ENCODE measurements around the gene CRTAP. TPM values are rescaled to one million over a fixed set of nuclear protein-coding genes. Genes with fewer than 3 reads are reported as not detected.

The CRTAP gene
- total RNA-seq, 1 experiment from 2014 or later = 104 TPM

DNA sequence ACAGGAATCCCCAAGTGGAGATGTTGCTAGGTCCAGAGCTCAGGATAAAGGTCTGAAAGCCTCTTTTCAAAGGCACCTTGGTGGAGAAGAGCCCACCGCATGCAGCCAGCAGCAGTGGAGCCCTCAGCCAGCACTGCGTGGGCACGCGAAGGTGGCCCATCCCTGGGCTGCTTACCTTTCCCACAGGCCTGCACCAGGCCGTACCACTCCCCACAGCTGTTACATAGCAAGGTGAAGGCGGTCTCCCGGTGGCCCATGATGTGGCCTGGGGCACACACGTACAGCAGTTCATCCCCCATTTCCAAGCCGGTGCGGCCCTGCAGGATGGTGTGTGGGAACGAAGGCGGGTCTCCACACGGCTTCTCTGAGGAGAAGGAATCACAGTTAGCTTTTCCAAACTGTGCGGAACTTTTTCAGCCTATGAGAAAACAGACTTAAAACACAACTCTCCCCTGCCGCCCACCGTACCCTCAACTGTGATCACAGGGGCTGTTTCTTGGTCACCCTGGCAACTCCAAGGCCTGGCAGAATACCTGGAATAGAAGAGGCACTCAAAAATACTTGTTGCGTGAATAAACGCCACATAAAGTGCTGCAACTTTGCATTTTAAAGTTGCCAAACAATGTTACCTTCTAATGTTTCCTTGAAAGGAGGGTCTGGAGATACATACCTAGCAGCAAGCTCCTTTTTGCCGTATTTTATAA is 61.0 kb downstream of the CRTAP start:
- intact Hi-C loops (cut with micrococcal nuclease) = no loop called here
- ChIA-PET CTCF (no interaction called here), RAD21 (ENCODE audit: low non-redundant PET in 1 of 2, low total read pairs in 2 of 2, uncharacterized antibody in 2 of 2, unreplicated experiment in 2 of 2) (no interaction called here), POLR2A (no interaction called here)
- no peaks in the 10 kb centered on the region for H3K9me3 ChIP-seq (ENCODE audit: control insufficient read depth in 1 of 2, insufficient read depth in 1 of 2, low read depth in 1 of 2, low read length in 2 of 2)
- no peaks in the 10 kb centered on the region for H3K79me2 ChIP-seq (ENCODE audit: insufficient read depth, low read length)
- no peaks in the 10 kb centered on the region for H3K27me3 ChIP-seq (ENCODE audit: insufficient read depth, low read length)
- H3K36me3 ChIP-seq (ENCODE audit: control insufficient read depth in 1 of 2, insufficient read depth in 2 of 2, low read length in 2 of 2) = no peaks in the 10 kb centered on the region
- TF ChIP-seq ZFX (IDR thresholded peaks at IDR 0.05) (no peak), ELF1 (IDR thresholded peaks at IDR 0.05; ENCODE audit: borderline replicate concordance, low read depth) (no peak), SIN3A (IDR thresholded peaks at IDR 0.05; ENCODE audit: low read depth) (no peak), POLR2AphosphoS5 (IDR thresholded peaks at IDR 0.05; ENCODE audit: low read depth, low read length) (no peak), EGR1 (IDR thresholded peaks at IDR 0.05; ENCODE audit: low read depth) (no peak), RAD21 (IDR thresholded peaks at IDR 0.05; ENCODE audit: low read depth) (no peak), JUND (IDR thresholded peaks at IDR 0.05) (no peak), POLR2A (IDR thresholded peaks at IDR 0.05; ENCODE audit: borderline replicate concordance, extremely low read depth, insufficient read depth, insufficient read length) (no peak), CEBPB (IDR thresholded peaks at IDR 0.05; ENCODE audit: low read depth) (no peak), CBX3 (IDR thresholded peaks at IDR 0.05; ENCODE audit: low read depth) (no peak), FOSL1 (IDR thresholded peaks at IDR 0.05; ENCODE audit: low read depth) (no peak), SRF (IDR thresholded peaks at IDR 0.05; ENCODE audit: low read depth) (no peak), YY1 (IDR thresholded peaks at IDR 0.05; ENCODE audit: extremely low read depth, insufficient replicate concordance, low read depth, low read length) (no peak), ZNF274 (IDR thresholded peaks at IDR 0.05; ENCODE audit: low read depth, low read length) (no peak), EZH2phosphoT487 (IDR thresholded peaks at IDR 0.05; ENCODE audit: borderline replicate concordance) (no peak), SP1 (IDR thresholded peaks at IDR 0.05; ENCODE audit: low read depth) (no peak)
- TF ChIP-seq, protein P1, sequence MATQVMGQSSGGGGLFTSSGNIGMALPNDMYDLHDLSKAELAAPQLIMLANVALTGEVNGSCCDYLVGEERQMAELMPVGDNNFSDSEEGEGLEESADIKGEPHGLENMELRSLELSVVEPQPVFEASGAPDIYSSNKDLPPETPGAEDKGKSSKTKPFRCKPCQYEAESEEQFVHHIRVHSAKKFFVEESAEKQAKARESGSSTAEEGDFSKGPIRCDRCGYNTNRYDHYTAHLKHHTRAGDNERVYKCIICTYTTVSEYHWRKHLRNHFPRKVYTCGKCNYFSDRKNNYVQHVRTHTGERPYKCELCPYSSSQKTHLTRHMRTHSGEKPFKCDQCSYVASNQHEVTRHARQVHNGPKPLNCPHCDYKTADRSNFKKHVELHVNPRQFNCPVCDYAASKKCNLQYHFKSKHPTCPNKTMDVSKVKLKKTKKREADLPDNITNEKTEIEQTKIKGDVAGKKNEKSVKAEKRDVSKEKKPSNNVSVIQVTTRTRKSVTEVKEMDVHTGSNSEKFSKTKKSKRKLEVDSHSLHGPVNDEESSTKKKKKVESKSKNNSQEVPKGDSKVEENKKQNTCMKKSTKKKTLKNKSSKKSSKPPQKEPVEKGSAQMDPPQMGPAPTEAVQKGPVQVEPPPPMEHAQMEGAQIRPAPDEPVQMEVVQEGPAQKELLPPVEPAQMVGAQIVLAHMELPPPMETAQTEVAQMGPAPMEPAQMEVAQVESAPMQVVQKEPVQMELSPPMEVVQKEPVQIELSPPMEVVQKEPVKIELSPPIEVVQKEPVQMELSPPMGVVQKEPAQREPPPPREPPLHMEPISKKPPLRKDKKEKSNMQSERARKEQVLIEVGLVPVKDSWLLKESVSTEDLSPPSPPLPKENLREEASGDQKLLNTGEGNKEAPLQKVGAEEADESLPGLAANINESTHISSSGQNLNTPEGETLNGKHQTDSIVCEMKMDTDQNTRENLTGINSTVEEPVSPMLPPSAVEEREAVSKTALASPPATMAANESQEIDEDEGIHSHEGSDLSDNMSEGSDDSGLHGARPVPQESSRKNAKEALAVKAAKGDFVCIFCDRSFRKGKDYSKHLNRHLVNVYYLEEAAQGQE (IDR thresholded peaks at IDR 0.05; ENCODE audit: low read depth) = no peak
- TF ChIP-seq, protein P2, sequence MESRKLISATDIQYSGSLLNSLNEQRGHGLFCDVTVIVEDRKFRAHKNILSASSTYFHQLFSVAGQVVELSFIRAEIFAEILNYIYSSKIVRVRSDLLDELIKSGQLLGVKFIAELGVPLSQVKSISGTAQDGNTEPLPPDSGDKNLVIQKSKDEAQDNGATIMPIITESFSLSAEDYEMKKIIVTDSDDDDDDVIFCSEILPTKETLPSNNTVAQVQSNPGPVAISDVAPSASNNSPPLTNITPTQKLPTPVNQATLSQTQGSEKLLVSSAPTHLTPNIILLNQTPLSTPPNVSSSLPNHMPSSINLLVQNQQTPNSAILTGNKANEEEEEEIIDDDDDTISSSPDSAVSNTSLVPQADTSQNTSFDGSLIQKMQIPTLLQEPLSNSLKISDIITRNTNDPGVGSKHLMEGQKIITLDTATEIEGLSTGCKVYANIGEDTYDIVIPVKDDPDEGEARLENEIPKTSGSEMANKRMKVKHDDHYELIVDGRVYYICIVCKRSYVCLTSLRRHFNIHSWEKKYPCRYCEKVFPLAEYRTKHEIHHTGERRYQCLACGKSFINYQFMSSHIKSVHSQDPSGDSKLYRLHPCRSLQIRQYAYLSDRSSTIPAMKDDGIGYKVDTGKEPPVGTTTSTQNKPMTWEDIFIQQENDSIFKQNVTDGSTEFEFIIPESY (IDR thresholded peaks at IDR 0.05; ENCODE audit: extremely low read depth, insufficient replicate concordance, low read length) = no peak
- TF ChIP-seq, protein P3, sequence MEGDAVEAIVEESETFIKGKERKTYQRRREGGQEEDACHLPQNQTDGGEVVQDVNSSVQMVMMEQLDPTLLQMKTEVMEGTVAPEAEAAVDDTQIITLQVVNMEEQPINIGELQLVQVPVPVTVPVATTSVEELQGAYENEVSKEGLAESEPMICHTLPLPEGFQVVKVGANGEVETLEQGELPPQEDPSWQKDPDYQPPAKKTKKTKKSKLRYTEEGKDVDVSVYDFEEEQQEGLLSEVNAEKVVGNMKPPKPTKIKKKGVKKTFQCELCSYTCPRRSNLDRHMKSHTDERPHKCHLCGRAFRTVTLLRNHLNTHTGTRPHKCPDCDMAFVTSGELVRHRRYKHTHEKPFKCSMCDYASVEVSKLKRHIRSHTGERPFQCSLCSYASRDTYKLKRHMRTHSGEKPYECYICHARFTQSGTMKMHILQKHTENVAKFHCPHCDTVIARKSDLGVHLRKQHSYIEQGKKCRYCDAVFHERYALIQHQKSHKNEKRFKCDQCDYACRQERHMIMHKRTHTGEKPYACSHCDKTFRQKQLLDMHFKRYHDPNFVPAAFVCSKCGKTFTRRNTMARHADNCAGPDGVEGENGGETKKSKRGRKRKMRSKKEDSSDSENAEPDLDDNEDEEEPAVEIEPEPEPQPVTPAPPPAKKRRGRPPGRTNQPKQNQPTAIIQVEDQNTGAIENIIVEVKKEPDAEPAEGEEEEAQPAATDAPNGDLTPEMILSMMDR (IDR thresholded peaks at IDR 0.05 in 2 of 3, conservative IDR thresholded peaks at IDR 0.05 in 1 of 3; ENCODE audit: borderline replicate concordance in 1 of 3, insufficient read depth in 1 of 3, low read depth in 2 of 3, low read length in 2 of 3) = no peak
- TF ChIP-seq, protein P4, sequence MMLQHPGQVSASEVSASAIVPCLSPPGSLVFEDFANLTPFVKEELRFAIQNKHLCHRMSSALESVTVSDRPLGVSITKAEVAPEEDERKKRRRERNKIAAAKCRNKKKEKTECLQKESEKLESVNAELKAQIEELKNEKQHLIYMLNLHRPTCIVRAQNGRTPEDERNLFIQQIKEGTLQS (IDR thresholded peaks at IDR 0.05) = no peak
- no TSS peak for BruUV-seq (replicated peaks)
- no peak overlapping the region for H2AFZ ChIP-seq (ENCODE audit: low read depth, low read length, poor library complexity, severe bottlenecking)
- no peaks in the 10 kb centered on the region for H3K9me2 ChIP-seq (ENCODE audit: insufficient read depth)
- H3K4me1 ChIP-seq (ENCODE audit: control insufficient read depth in 1 of 2, insufficient read depth in 2 of 2, low read length in 2 of 2) = no peaks in the 10 kb centered on the region
- no peaks in the 10 kb centered on the region for H4K20me1 ChIP-seq (ENCODE audit: insufficient read depth)
- no peak overlapping the region for H3K4me2 ChIP-seq (ENCODE audit: low read length)
- no peak overlapping the region for H3K4me3 ChIP-seq (replicated peaks in 1 of 2; ENCODE audit: low read depth in 1 of 2, low read length in 2 of 2)
- DNase-seq (ENCODE audit: low read depth, low spot score) = no peak
- H3K9ac ChIP-seq (ENCODE audit: low read length) = no peak overlapping the region
- no peak for ATAC-seq
- H3K27ac ChIP-seq (ENCODE audit: low read depth, low read length) = no peak overlapping the region
